OCI-LY3 (cell line): ENCODE measurements around the gene LHX4.

Experiments used
- H2AFZ ChIP-seq: fragments of 200-600, 300-600 bp; shearing (Covaris generic); 2 replicates; pipeline ENCODE4 v1.6.0; 2014; ENCODE audit warnings: antibody characterized with exemption, low read depth, low read length
- H3K27ac ChIP-seq: fragments of 200-600, 300-600 bp; sonication (generic); 2 replicates; pipeline ENCODE4 v1.5.1; 2014; ENCODE audit warnings: mild to moderate bottlenecking, low read length, moderate library complexity, mixed read lengths
- H3K27me3 ChIP-seq: fragments of 200-600, 300-600 bp; sonication (generic); 2 replicates; pipeline ENCODE4 v1.6.1; 2014; ENCODE audit warnings: low read depth, low read length, mixed read lengths
- H3K36me3 ChIP-seq: fragments of 200-600, 300-600 bp; sonication (generic); replicated peaks from 2 replicates; pipeline ENCODE3; 2014; ENCODE audit warnings: low read depth, low read length, mixed read lengths
- H3K4me1 ChIP-seq: fragments of 300-600, 200-600 bp; sonication (generic); 2 replicates; pipeline ENCODE4 v1.6.1; 2014; ENCODE audit warnings: low read length, mixed read lengths
- H3K4me2 ChIP-seq: fragments of 200-600, 300-600 bp; sonication (generic); 2 replicates; pipeline ENCODE4 v1.6.1; 2014; ENCODE audit warnings: low read length, mixed read lengths
- H3K4me3 ChIP-seq: fragments of 300-600, 200-600 bp; sonication (generic); 2 replicates; pipeline ENCODE4 v1.5.1; 2014; ENCODE audit warnings: antibody characterized with exemption, mild to moderate bottlenecking, low read length, moderate library complexity
- H3K79me2 ChIP-seq: fragments of 300-600, 200-600 bp; shearing (Covaris generic); 2 replicates; pipeline ENCODE4 v1.6.1; 2014; ENCODE audit warnings: mild to moderate bottlenecking, low read length, mixed read lengths
- H3K9ac ChIP-seq: fragments of 300-600, 200-600 bp; shearing (Covaris generic); 2 replicates; pipeline ENCODE4 v1.6.0; 2014; ENCODE audit warnings: mild to moderate bottlenecking, low read length, moderate library complexity
- H3K9me3 ChIP-seq: fragments of 200-600, 300-600 bp; shearing (Covaris generic); 2 replicates; pipeline ENCODE4 v1.6.1; 2014; ENCODE audit warnings: low read length, mixed read lengths; ENCODE audit not compliant: insufficient read depth
- H4K20me1 ChIP-seq: fragments of 200-600, 300-600 bp; sonication (generic); 2 replicates; pipeline ENCODE4 v1.6.1; 2016; ENCODE audit warnings: low read length, mixed read lengths; ENCODE audit not compliant: insufficient read depth
- EZH2phosphoT487 ChIP-seq: fragments of 200-600 bp; shearing (Covaris generic); IDR thresholded peaks from 2 replicates; pipeline ENCODE4 v1.6.1; 2018; ENCODE audit warnings: antibody characterized with exemption, mixed run types, low read depth
- TF ChIP-seq, protein P1 (sequence below): fragments of 200-600, 300-600 bp; sonication (generic); IDR thresholded peaks from 2 replicates; pipeline ENCODE4 v1.5.1; 2014; ENCODE audit warnings: antibody characterized with exemption, low read length, low read depth

LHX4 gene

DNA sequence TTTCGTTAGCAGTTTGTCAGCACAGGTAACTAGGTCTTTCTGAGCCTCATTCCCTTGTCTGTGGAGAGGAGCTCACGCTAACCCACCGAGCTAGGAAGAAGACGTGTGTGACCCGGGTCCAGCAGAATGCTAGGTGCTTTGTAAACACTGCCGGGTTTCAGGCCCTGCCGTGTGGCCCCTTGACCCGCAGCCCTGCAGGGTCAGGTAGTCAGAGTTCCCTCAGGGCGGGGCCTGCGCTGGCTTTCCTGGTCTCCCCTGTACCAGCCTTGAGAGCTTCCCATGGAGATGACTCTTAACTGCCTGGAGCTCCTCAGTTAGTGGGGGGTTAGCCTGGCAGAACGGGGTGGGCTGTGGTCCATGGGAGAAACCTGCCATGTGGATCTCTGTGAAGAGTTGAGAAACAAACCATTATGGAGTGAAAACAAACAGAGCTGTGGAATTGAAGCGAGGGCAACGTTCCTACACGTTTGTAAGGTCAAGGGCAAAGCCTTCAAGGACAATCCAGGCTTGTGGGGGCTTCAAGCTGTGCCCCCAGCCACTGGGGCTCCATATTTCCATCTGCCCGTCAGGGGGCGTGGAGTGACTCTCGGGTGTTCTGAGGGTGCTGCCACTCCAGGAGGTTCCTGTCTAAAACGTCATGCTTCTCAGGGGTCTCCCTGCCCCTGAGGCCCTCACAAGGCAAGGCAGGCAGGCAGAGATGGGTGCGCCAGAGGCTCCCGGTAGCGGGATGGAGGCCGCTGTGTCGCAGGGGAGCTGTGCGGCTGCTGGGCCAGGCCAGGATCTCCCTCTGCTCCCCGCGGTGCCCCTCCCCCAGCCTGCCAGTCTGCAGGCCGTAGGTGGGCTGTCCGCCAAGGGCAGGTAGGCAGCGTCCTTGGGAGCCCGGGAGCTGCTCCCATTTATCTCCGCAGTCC lies 23.8 kb downstream of the LHX4 start:
- Histone ChIP-seq H3K27ac (no peak overlapping the region), H2AFZ (no peak overlapping the region), H3K9ac (no peak overlapping the region), H3K4me3 (no peak overlapping the region), H3K27me3 (no peaks in the 10 kb centered on the region), H4K20me1 (no peaks in the 10 kb centered on the region), H3K4me2 (no peak overlapping the region), H3K9me3 (no peaks in the 10 kb centered on the region), H3K79me2 (no peaks in the 10 kb centered on the region), H3K36me3 (no peaks in the 10 kb centered on the region), H3K4me1 (peaks cover 4% of the 10 kb centered on the region)
- TF ChIP-seq, protein P1, sequence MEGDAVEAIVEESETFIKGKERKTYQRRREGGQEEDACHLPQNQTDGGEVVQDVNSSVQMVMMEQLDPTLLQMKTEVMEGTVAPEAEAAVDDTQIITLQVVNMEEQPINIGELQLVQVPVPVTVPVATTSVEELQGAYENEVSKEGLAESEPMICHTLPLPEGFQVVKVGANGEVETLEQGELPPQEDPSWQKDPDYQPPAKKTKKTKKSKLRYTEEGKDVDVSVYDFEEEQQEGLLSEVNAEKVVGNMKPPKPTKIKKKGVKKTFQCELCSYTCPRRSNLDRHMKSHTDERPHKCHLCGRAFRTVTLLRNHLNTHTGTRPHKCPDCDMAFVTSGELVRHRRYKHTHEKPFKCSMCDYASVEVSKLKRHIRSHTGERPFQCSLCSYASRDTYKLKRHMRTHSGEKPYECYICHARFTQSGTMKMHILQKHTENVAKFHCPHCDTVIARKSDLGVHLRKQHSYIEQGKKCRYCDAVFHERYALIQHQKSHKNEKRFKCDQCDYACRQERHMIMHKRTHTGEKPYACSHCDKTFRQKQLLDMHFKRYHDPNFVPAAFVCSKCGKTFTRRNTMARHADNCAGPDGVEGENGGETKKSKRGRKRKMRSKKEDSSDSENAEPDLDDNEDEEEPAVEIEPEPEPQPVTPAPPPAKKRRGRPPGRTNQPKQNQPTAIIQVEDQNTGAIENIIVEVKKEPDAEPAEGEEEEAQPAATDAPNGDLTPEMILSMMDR: no peak

DNA sequence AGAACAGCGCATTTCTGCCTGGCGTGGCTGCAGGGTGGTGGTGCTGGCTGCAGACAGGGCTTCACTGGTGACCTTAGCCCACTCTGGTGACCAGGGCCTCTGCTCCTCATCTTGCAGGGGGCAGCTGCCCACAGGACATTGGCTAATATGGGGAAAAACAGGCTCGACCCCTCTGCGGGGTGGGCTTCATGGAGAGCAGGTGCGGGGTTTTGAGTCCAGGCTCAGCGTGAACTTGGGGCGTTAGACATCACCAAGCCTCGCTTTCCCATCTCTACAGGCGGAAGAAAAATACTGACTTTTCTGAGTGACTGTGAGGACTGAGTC lies 24.4 kb downstream of the LHX4 start:
- H3K4me1 ChIP-seq: peaks cover 4% of the 10 kb centered on the region
- no peak overlapping the region for H3K27ac ChIP-seq
- TF ChIP-seq EZH2phosphoT487: no peak
- TF ChIP-seq, protein P1: no peak
- no peak overlapping the region for H3K4me2 ChIP-seq
- no peak overlapping the region for H3K4me3 ChIP-seq
- H3K9ac ChIP-seq: no peak overlapping the region
- H3K9me3 ChIP-seq: no peaks in the 10 kb centered on the region
- no peaks in the 10 kb centered on the region for H4K20me1 ChIP-seq
- no peaks in the 10 kb centered on the region for H3K36me3 ChIP-seq
- H3K27me3 ChIP-seq: no peaks in the 10 kb centered on the region
- H2AFZ ChIP-seq: no peak overlapping the region
- no peaks in the 10 kb centered on the region for H3K79me2 ChIP-seq

DNA sequence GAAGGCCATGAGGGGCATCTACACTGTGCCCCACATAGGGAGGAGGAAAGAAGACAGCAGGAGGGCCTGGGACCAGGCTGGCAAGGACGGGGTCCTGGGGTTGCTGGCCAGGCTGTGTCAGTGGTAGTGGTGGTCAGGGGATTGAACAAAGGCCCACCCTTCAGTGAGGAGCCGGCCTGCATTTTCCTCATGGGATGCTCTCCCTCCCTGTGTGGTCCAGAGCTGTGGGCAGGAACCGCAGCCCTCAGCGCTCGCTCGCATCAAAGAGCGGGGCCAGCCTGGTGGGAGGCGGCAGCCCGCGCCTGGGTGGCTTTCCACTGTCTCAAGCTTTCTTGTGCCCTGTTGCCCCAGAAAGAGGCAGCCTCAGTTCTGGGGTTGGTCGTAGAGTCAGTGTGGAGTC lies 24.8 kb downstream of the LHX4 start:
- Histone ChIP-seq H3K27ac (no peak overlapping the region), H3K27me3 (no peaks in the 10 kb centered on the region), H3K9me3 (no peaks in the 10 kb centered on the region), H4K20me1 (no peaks in the 10 kb centered on the region), H3K4me2 (no peak overlapping the region), H3K79me2 (no peaks in the 10 kb centered on the region), H3K9ac (no peak overlapping the region), H3K4me3 (no peak overlapping the region), H3K36me3 (no peaks in the 10 kb centered on the region), H2AFZ (no peak overlapping the region), H3K4me1 (peaks cover 4% of the 10 kb centered on the region)
- TF ChIP-seq, protein P1: no peak
- TF ChIP-seq EZH2phosphoT487: no peak

DNA sequence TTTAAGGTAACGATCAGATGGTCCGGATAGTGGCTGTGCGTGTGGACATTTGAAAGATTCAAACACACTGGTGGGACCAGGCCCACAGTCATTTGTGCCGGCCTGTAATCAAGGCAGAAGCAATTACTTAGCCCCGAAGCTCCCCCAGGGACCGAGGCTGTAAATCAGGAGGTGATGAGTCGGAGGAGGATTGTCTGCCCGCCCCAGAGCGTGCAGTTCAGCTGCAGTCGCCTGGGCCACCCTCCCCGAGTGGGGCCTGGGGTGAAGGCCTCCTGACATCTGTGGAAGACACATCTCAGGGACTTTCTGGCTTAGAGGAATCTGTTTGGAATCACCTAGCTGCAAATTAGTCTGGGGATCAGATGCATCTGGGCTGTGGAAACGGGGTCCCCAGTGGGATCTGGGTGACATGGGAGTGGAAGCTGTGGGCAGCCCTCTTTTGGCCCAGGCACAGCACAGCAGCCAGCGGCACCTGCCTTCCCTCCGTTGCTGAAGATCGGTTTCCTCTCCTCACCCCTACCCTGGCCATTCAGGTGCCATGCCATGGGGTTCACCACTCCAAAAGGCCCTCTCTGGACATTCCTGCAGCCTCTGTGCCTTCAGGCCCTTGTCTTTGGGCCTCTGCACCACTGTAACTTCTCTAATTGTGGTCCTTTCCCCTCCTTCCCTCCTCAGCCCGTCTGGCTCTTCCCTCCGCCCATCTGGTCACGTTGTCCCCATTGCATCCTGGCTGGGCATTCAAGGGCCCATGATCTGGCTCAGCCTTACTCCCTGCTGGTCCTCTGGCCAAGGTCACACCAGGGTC lies 25.7 kb downstream of the LHX4 start:
- Histone ChIP-seq H3K9me3 (no peaks in the 10 kb centered on the region), H3K4me3 (no peak overlapping the region), H3K79me2 (no peaks in the 10 kb centered on the region), H2AFZ (no peak overlapping the region), H3K4me2 (no peak overlapping the region), H3K4me1 (peaks cover 4% of the 10 kb centered on the region), H4K20me1 (no peaks in the 10 kb centered on the region), H3K9ac (no peak overlapping the region), H3K27me3 (no peaks in the 10 kb centered on the region), H3K27ac (no peak overlapping the region), H3K36me3 (no peaks in the 10 kb centered on the region)
- TF ChIP-seq, protein P1: no peak
- no peak for TF ChIP-seq EZH2phosphoT487
